HG03064 (cell line): Measurements from ENCODE around the gene UGT1A9.
"Not testable (repeated sequence)": the region's sequence is repeated elsewhere in the genome, so short reads cannot be mapped to it uniquely, and the experiment has no call there.

Experiments
- ATAC-seq: cut with Tn5 transposase; IDR thresholded peaks from one replicate; pipeline ENCODE4 v1.9.1; 2021; ENCODE audit warnings: low read depth; ENCODE audit not compliant: unreplicated experiment

UGT1A9 gene

GRCh38 chr2:233707940-233708644 lies 36.4 kb downstream of the UGT1A9 start:
- no peak for ATAC-seq

DNA sequence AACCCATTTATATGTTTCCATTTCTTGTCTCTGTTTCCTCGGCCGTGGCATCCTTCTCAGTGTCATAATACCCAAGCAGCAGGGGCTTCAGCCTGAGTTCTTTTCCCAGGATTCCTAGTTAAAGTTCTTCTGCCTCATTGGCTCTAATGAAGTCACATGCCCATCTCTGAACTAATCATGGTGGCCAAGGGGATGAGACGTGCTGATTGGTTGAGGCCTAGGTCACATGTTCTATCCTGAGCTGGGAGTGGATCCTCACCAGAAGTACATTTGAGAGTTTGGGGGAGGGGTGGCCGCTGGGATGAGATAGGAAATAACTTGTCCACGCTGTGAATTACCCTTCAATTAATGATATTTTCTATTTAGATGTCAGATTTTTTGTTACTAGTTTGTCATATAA lies 37.2 kb downstream of the UGT1A9 start:
- no peak for ATAC-seq

- no peak for ATAC-seq
Observed at GRCh38 chr2:233711312-233712008, 39.8 kb downstream of the UGT1A9 start.

DNA sequence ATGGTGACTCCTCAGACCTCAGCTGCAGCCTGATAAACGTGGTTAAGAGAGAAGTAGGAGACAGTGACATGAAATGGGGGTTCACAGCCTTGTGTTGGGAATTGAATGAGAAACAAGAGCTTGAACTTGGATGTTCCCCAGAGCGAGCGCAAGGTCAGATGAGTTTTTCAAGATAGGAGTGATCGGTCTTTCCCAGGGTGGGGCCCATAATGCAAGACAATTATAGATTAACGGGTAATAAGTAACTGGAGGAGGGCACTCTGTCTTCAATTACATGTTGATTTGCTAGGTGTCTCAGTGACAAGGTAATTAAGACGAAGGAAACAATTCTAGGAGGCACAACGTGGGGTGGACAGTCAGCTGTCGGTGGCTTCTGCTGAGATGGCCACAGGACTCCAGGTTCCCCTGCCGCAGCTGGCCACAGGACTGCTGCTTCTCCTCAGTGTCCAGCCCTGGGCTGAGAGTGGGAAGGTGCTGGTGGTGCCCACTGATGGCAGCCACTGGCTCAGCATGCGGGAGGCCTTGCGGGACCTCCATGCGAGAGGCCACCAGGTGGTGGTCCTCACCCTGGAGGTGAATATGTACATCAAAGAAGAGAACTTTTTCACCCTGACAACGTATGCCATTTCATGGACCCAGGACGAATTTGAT lies 41.0 kb downstream of the UGT1A9 start, which contains the start of gene UGT1A5:
UGT1A5 (plus strand) TSS at position 297 of the 651 bp plus-strand sequence; CDS start at position 382, 85 bp downstream.
- no peak for ATAC-seq

- ATAC-seq: no peak
Observed at GRCh38 chr2:233713262-233713615, 41.5 kb downstream of the UGT1A9 start.

DNA sequence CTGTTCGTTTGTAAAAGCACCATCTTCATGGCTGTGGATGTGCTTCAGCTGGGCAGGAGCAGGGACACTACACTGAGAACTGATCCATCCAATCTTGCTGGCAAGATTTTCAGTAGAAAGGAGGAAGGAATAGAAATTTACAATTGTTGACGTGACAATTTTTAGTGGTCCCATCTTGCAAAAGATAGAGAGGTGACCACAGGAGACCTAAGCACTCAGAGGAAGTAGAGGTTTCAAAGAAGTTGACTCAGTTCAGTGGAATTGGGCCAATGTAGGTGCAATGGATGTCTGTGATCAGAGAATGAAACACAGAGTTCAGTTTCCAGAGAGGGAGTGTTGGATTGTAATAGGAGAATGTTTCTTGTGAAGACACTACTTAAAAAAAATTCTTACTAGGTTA lies 42.4 kb downstream of the UGT1A9 start:
- no peak for ATAC-seq

- no peak for ATAC-seq
Observed at GRCh38 chr2:233718552-233718951, 46.9 kb downstream of the UGT1A9 start, which contains the start of gene UGT1A4. Gene UGT1A4 (plus strand): TSS chr2:233718736. CDS start chr2:233718821, 85 bp downstream.

DNA sequence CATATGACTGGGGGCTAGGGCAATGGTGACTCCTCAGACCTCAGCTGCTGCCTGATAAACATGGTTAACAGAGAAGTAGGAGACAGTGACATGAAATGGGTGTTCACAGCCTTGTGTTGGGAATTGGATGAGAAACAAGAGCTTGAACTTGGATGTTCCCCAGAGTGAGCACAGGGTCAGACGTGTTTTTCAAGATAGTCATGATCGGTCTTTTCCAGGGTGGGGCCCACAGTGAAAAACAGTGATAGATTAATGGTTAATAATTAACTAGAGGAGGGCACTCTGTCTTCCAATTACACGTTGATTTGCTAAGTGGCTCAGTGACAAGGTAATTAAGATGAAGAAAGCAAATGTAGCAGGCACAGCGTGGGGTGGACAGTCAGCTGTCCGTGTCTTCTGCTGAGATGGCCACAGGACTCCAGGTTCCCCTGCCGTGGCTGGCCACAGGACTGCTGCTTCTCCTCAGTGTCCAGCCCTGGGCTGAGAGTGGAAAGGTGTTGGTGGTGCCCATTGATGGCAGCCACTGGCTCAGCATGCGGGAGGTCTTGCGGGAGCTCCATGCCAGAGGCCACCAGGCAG lies 57.1 kb downstream of the UGT1A9 start, which contains the start of gene UGT1A3:
UGT1A3 (plus strand) TSS at position 320 of the 579 bp plus-strand sequence; CDS start at position 405, 85 bp downstream.
- ATAC-seq: no peak

- not testable (repeated sequence) for ATAC-seq
Observed at GRCh38 chr2:233736868-233737653, 65.4 kb downstream of the UGT1A9 start.

DNA sequence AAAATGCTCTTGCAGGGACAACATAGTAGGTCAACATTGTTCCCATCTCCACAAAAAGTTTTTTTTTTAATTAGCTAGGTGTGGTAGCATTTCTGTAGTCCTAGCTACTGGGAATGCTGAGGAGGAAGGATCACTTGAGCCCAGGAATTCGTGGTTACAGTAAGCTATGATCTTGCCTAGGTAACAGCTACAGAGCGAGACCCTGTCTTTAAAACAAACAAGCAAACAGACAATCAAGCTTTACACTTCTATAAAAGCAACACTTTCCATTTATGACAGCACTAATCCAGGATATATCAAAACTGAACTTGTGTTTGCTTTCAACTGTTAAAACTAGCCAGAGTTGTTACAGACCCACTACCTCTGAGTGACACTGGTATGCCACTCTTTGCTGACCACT lies 69.2 kb downstream of the UGT1A9 start:
- no peak for ATAC-seq

GRCh38 chr2:233743464-233744259 lies 72.0 kb downstream of the UGT1A9 start:
- no peak for ATAC-seq

DNA sequence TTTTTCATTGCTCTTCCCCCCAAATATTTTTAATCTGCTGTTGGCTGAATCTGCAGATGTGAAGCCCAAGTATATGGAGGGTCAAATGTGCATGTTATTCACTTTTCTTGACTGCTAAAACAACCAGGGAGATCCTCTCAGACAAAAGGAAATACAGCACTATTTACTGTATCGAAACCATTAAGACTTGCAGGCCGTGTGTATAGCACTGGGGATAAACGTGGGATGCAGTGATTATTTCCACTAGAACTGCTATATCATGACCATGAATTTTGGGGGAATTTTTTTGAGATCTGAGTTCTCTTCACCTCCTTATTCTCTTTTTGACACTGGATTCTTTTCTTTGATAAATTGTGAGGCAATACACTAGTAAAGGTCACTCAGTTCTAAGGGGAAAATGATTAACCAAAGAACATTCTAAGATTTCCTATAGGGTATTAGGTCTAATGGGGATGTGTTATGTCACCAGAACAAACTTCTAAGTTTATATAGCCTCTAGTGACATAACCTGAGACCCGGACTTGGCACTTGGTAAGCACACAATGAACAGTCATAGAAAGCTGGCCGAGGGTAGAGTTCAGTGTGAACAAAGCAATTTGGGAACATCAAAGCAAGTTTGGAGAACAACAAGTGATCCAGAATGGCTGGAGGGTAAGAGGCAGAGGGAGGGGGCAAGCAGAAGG lies 73.5 kb downstream of the UGT1A9 start:
- no peak for ATAC-seq

- ATAC-seq: not testable (repeated sequence)
Observed at GRCh38 chr2:233745838-233746237, 74.1 kb downstream of the UGT1A9 start.

DNA sequence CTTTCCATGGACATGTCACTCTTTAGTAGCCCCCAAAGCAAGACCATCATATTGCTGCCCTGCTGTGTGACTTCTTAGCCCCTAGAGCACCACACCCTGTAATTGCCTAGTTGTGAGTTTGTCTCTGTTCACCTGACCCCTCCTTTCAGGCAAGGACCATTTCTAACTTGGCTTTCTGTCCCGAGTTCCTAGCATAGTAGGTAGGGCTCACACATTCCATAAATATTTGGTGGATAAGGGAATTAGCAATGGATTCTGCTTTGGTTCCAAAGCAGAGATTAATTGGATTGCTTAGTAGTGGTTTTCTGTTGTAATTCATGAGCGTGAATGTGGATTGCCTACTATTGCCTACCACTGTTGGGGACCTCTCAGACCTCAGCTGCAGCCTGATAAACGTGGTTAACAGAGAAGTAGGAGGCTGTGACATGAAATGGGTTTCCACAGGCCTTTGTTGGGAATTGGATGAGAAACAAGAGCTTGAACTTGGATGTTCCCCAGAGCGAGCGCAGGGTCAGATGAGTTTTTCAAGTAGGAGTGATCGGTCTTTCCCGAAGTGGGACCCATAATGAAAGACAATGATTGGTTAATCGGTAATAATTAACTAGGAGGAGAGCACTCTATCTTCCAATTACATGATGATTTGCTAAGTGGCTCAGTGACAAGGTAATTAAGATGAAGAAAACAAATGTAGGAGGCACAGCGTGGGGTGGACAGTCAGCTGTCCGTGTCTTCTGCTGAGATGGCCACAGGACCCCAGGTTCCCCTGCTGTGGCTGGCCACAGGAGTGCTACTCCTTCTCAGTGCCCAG lies 75.0 kb downstream of the UGT1A9 start:
- ATAC-seq: no peak

DNA sequence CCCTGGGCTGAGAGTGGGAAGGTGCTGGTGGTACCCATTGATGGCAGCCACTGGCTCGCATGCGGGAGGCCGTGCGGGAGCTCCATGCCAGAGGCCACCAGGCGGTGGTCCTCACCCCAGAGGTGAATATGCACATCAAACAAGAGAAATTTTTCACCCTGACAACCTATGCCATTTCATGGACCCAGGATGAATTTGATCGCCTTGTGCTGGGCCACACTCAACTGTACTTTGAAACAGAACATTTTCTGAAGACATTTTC lies 75.5 kb downstream of the UGT1A9 start:
- ATAC-seq: no peak

DNA sequence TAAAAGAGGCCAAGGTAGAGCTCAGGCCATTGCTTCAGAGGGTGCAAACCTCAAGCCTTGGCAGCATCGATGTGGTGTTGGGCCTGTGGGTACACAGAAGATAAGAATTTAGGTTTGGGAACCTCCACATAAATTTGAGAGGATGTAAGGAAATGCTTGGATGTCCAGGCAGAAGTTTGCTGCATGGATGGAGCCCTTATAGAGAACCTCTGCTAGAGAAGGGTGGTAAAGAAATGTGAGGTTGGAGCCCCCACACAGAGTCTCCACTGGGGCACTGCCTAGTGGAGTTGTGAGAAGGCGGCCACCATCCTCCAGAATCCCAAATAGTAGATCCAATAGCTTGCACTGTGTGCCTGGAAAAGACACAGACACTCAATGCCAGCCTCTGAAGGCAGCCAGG lies 79.0 kb downstream of the UGT1A9 start:
- not testable (repeated sequence) for ATAC-seq

- ATAC-seq: not testable (repeated sequence)
Observed at GRCh38 chr2:233751212-233752009, 79.7 kb downstream of the UGT1A9 start.
